A549 (cell line): Measurements from ENCODE around the gene ARHGAP35. TPM values are rescaled to one million over a fixed set of nuclear protein-coding genes. Genes with fewer than 3 reads are reported as not detected.

Experiments
- ATOH8 ChIP-seq: fragments of 250-450 bp; sonication (Bioruptor Pico); IDR thresholded peaks from 2 replicates; pipeline ENCODE4 v1.5.0; 2020; ENCODE audit warnings: low read depth, mild to moderate bottlenecking, moderate library complexity
- BCL3 ChIP-seq: fragments of >200 bp; sonication (Bioruptor Twin); formaldehyde crosslinking; IDR thresholded peaks from 3 replicates; pipeline ENCODE4 v1.6.1; 2016
- BHLHE40 ChIP-seq: IDR thresholded peaks from 2 replicates; pipeline ENCODE4 v1.6.1; 2012; ENCODE audit warnings: low read depth, low read length, inconsistent platforms
- CBX8 ChIP-seq: fragments of 200-600 bp; sonication (generic); IDR thresholded peaks from 2 replicates; pipeline ENCODE4 v1.6.1; 2016
- CEBPB ChIP-seq, 2 experiments: fragments of >200 bp in 1 of 2; sonication (Bioruptor Twin) in 1 of 2; formaldehyde crosslinking in 1 of 2; IDR thresholded peaks; 2 replicates each; pipeline ENCODE4 v1.6.1; 2012 to 2016
- CHD2 ChIP-seq: fragments of 150-350 bp; IDR thresholded peaks from 2 replicates; pipeline ENCODE4 v1.6.1; 2014; ENCODE audit warnings: low read length; ENCODE audit not compliant: partially characterized antibody
- CHD4 ChIP-seq: fragments of 200-600 bp; sonication (generic); IDR thresholded peaks from 2 replicates; pipeline ENCODE4 v1.6.1; 2016; ENCODE audit warnings: antibody characterized with exemption, mild to moderate bottlenecking, borderline replicate concordance
- CTCF ChIP-seq: fragments of >200 bp; sonication (Bioruptor Twin); formaldehyde crosslinking; IDR thresholded peaks from 3 replicates; pipeline ENCODE4 v1.5.1; 2016
- E2F6 ChIP-seq: IDR thresholded peaks from 2 replicates; pipeline ENCODE4 v1.6.1; 2012; ENCODE audit warnings: low read depth, borderline replicate concordance
- EHF ChIP-seq: fragments of 250-450 bp; sonication (Bioruptor Pico); IDR thresholded peaks from 2 replicates; pipeline ENCODE4 v1.5.0; 2020; ENCODE audit warnings: mild to moderate bottlenecking
- EP300 ChIP-seq, 2 experiments: fragments of >200 bp; sonication (Bioruptor Twin); formaldehyde crosslinking; IDR thresholded peaks; 2 replicates in 1 of 2; 3 replicates in 1 of 2; pipeline ENCODE4 v1.6.1; 2016 to 2017
- ESRRA ChIP-seq: fragments of 150-350 bp; IDR thresholded peaks from 2 replicates; pipeline ENCODE4 v1.6.1; 2014; ENCODE audit warnings: mild to moderate bottlenecking, low read length, borderline replicate concordance
- FOSB ChIP-seq: fragments of 250-450 bp; sonication (Bioruptor Pico); IDR thresholded peaks from 2 replicates; pipeline ENCODE4 v1.5.0; 2020; ENCODE audit warnings: mild to moderate bottlenecking, moderate library complexity
- FOSL2 ChIP-seq, 2 experiments: fragments of 450-650 bp in 1 of 2; fragments of >200 bp in 1 of 2; sonication (Bioruptor Twin) in 1 of 2; formaldehyde crosslinking; IDR thresholded peaks; 2 replicates each; pipeline versions ENCODE4 v1.5.0 to v1.6.1; 2016 to 2020; ENCODE audit warnings: mild to moderate bottlenecking in 1 of 2, moderate library complexity in 1 of 2
- HDAC2 ChIP-seq: fragments of 200-600 bp; sonication (generic); IDR thresholded peaks from 2 replicates; pipeline ENCODE4 v1.6.1; 2016
- HES2 ChIP-seq: fragments of >200 bp; sonication (Bioruptor Twin); formaldehyde crosslinking; IDR thresholded peaks from 2 replicates; pipeline ENCODE4 v1.6.1; 2016
- HEYL ChIP-seq: fragments of 250-450 bp; sonication (Bioruptor Pico); IDR thresholded peaks from 2 replicates; pipeline ENCODE4 v1.8.0; 2021; ENCODE audit warnings: mild to moderate bottlenecking, moderate library complexity
- HOXA7 ChIP-seq: fragments of 250-450 bp; sonication (Bioruptor Pico); IDR thresholded peaks from 2 replicates; pipeline ENCODE4 v1.5.0; 2020; ENCODE audit warnings: mild to moderate bottlenecking, moderate library complexity
- HOXB13 ChIP-seq: fragments of 250-450 bp; sonication (Bioruptor Pico); IDR thresholded peaks from 2 replicates; pipeline ENCODE4 v1.5.0; 2020; ENCODE audit warnings: low read depth, mild to moderate bottlenecking, moderate library complexity
- JUN ChIP-seq, 2 experiments: fragments of >200 bp; sonication (Bioruptor Twin); formaldehyde crosslinking; IDR thresholded peaks; 2 replicates in 1 of 2; 3 replicates in 1 of 2; pipeline ENCODE4 v1.6.1; 2016 to 2017
- JUNB ChIP-seq: fragments of >200 bp; sonication (Bioruptor Twin); formaldehyde crosslinking; IDR thresholded peaks from 2 replicates; pipeline ENCODE4 v1.6.1; 2016
- KDM1A ChIP-seq: fragments of 200-600 bp; sonication (generic); IDR thresholded peaks from 2 replicates; pipeline ENCODE4 v1.6.1; 2016; ENCODE audit warnings: low read depth, mild to moderate bottlenecking
- KDM5A ChIP-seq: fragments of 200-600 bp; sonication (generic); IDR thresholded peaks from 2 replicates; pipeline ENCODE4 v1.6.1; 2016; ENCODE audit warnings: antibody characterized with exemption, mild to moderate bottlenecking
- MAZ ChIP-seq: fragments of 150-350 bp; IDR thresholded peaks from 2 replicates; pipeline ENCODE4 v1.6.1; 2014; ENCODE audit warnings: antibody characterized with exemption, low read depth, low read length, borderline replicate concordance
- MYC ChIP-seq: IDR thresholded peaks from 2 replicates; pipeline ENCODE4 v1.6.1; 2012; ENCODE audit warnings: mild to moderate bottlenecking, inconsistent platforms, low read length, improper control_type of control experiment, borderline replicate concordance
- NPAS2 ChIP-seq: fragments of 250-450 bp; sonication (Bioruptor Pico); IDR thresholded peaks from 2 replicates; pipeline ENCODE4 v1.8.0; 2022; ENCODE audit warnings: mild to moderate bottlenecking, moderate library complexity, borderline replicate concordance
- NR3C1 ChIP-seq: fragments of >200 bp; sonication (Bioruptor Twin); formaldehyde crosslinking; IDR thresholded peaks from 3 replicates; pipeline ENCODE4 v1.6.1; 2017
- PHF8 ChIP-seq: fragments of 200-600 bp; sonication (generic); IDR thresholded peaks from 2 replicates; pipeline ENCODE4 v1.6.1; 2016; ENCODE audit warnings: low read depth, mild to moderate bottlenecking, antibody characterized with exemption, moderate library complexity, borderline replicate concordance
- POLR2AphosphoS2 ChIP-seq: conservative IDR thresholded peaks from 2 replicates; pipeline ENCODE4 v1.6.1; 2012; ENCODE audit warnings: low read length, improper control_type of control experiment, inconsistent platforms
- RAD21 ChIP-seq, 2 experiments: fragments of >200 bp in 1 of 2; sonication (Bioruptor Twin) in 1 of 2; formaldehyde crosslinking in 1 of 2; IDR thresholded peaks in 1 of 2; conservative IDR thresholded peaks in 1 of 2; 2 replicates in 1 of 2; 3 replicates in 1 of 2; pipeline ENCODE4 v1.6.1; 2012 to 2018; ENCODE audit warnings: inconsistent platforms in 1 of 2
- RCOR1 ChIP-seq: fragments of 150-350 bp; IDR thresholded peaks from 2 replicates; pipeline ENCODE4 v1.6.1; 2014; ENCODE audit warnings: antibody characterized with exemption, low read length, low read depth
- RFX5 ChIP-seq: fragments of 450-650 bp; IDR thresholded peaks from 2 replicates; pipeline ENCODE4 v1.7.1; 2014; ENCODE audit warnings: antibody characterized with exemption, mild to moderate bottlenecking, moderate library complexity
- RNF2 ChIP-seq: fragments of 200-600 bp; sonication (generic); IDR thresholded peaks from 2 replicates; pipeline ENCODE4 v1.6.1; 2016; ENCODE audit warnings: low read depth, mild to moderate bottlenecking, antibody characterized with exemption, moderate library complexity, borderline replicate concordance
- SMC3 ChIP-seq: fragments of >200 bp; sonication (Bioruptor Twin); formaldehyde crosslinking; IDR thresholded peaks from 3 replicates; pipeline ENCODE4 v1.6.1; 2018; ENCODE audit warnings: inconsistent platforms
- SREBF2 ChIP-seq: fragments of 450-650 bp; IDR thresholded peaks from 2 replicates; pipeline ENCODE4 v1.6.1; 2014; ENCODE audit warnings: mild to moderate bottlenecking, moderate library complexity
- TFCP2L1 ChIP-seq: fragments of 250-450 bp; sonication (Bioruptor Pico); IDR thresholded peaks from 2 replicates; pipeline ENCODE4 v1.5.0; 2021; ENCODE audit warnings: mild to moderate bottlenecking
- TP53 ChIP-seq: fragments of 250-450 bp; sonication (Bioruptor Pico); IDR thresholded peaks from 2 replicates; pipeline ENCODE4 v1.5.0; 2021; ENCODE audit warnings: mild to moderate bottlenecking, moderate library complexity
- USF2 ChIP-seq: fragments of 450-650 bp; IDR thresholded peaks from 2 replicates; pipeline ENCODE4 v1.6.1; 2014; ENCODE audit warnings: antibody characterized with exemption
- ZFP36 ChIP-seq: fragments of 450-650 bp; IDR thresholded peaks from 2 replicates; pipeline ENCODE4 v1.6.1; 2014; ENCODE audit warnings: borderline replicate concordance; ENCODE audit not compliant: partially characterized antibody
- polyA plus RNA-seq, 4 experiments: library from polyadenylated mRNA; depleted of rRNA in 3 of 4; stranded (reverse); fragments of >200 nt; fragmentation: RNase III in 1 of 4; extraction: RNeasy Plus Mini Kit Qiagen cat#74134 plus additional on column Dnase treatment in 1 of 4; gene quantifications; 2 replicates in 3 of 4; 3 replicates in 1 of 4; pipeline ENCODE4 v1.2.3, GENCODE V29; 2011 to 2017

The ARHGAP35 gene
- polyA plus RNA-seq, 2 of the 4 experiments (the other 2 are of a cell fraction): 33.3 to 48.5 TPM

GRCh38 chr19:46860125-46860845 lies 512 bp upstream of the ARHGAP35 start (continued):
- TF ChIP-seq ATOH8 (CRISPR knock-in tag): no peak
- TF ChIP-seq HOXB13 (CRISPR knock-in tag): no peak
- TF ChIP-seq SMC3: peak; percentile 6; the same call in 2 of the 3 replicates
- peak; percentile 15; the same call in 1 of the 2 replicates for TF ChIP-seq MAZ
- peak; percentile 72 for TF ChIP-seq USF2
- TF ChIP-seq ZFP36: no peak
- TF ChIP-seq HDAC2: no peak
- no peak for TF ChIP-seq SREBF2
- no peak for TF ChIP-seq KDM1A
- peak; percentile 83 for TF ChIP-seq PHF8
- TF ChIP-seq BHLHE40: no peak
- no peak for TF ChIP-seq POLR2AphosphoS2
- TF ChIP-seq HEYL (CRISPR knock-in tag): no peak
- peak; percentile 90 for TF ChIP-seq CHD2
- TF ChIP-seq JUNB: no peak
- TF ChIP-seq EP300 (IDR thresholded peaks at IDR 0.05): peak in 1 of 2 experiments; percentile 13; a peak in 1 of 5 replicates
- no peak for TF ChIP-seq HES2
- TF ChIP-seq CTCF: no peak
- peak; percentile 81; the same call in 1 of the 2 replicates for TF ChIP-seq TFCP2L1 (CRISPR knock-in tag)
- TF ChIP-seq BCL3: peak; percentile 85; the same call in 2 of the 3 replicates
- no peak for TF ChIP-seq EHF
- TF ChIP-seq CEBPB (IDR thresholded peaks at IDR 0.05): no peak; a peak in 1 of 4 replicates
- no peak for TF ChIP-seq RCOR1
- no peak for TF ChIP-seq NPAS2 (CRISPR knock-in tag)
- no peak for TF ChIP-seq RNF2
- TF ChIP-seq KDM5A: no peak
- TF ChIP-seq RFX5: peak; percentile 66
- TF ChIP-seq NR3C1: no peak
- TF ChIP-seq CHD4: no peak
- no peak for TF ChIP-seq ESRRA
- TF ChIP-seq CBX8: no peak
- no peak for TF ChIP-seq FOSB
- TF ChIP-seq HOXA7 (CRISPR knock-in tag): no peak
- peak in 1 of 2 experiments; percentile 23; a peak in 1 of 5 replicates for TF ChIP-seq RAD21 (conservative IDR thresholded peaks at IDR 0.05 in 1 of 2, IDR thresholded peaks at IDR 0.05 in 1 of 2)
- TF ChIP-seq MYC: peak; percentile 68; the same call in 1 of the 2 replicates
- TF ChIP-seq E2F6: peak; percentile 96
- TF ChIP-seq TP53: no peak; the same call in 1 of the 2 replicates
- TF ChIP-seq JUN (IDR thresholded peaks at IDR 0.05): peak; percentile 93 to 94
- no peak for TF ChIP-seq FOSL2 (IDR thresholded peaks at IDR 0.05)
- no peak for TF ChIP-seq FOSL2 (CRISPR knock-in tag; IDR thresholded peaks at IDR 0.05)
